RWPE1 (cell line): ENCODE results near the gene UBE3B.

ENCODE experiments used
- CTCF ChIA-PET: fragments of 350-600 bp; sonication (Branson Sonifier 250); formaldehyde crosslinking; extraction: SDS; loops from one replicate; lab custom pipeline; 2021; lab: Yijun Ruan, JAX
- POLR2A ChIA-PET: fragments of 400-600 bp; formaldehyde crosslinking; extraction: SDS; loops from one replicate; lab custom pipeline; 2020; ENCODE audit warnings: antibody characterized with exemption; ENCODE audit not compliant: low non-redundant PET; lab: Yijun Ruan, JAX
- DNase-seq: peaks from one replicate; pipeline ENCODE4 v3.0.0; 2012; ENCODE audit warnings: low spot score
- H3K27ac ChIP-seq: fragments of 450-650 bp; 2 replicates; pipeline ENCODE4 v1.5.1; 2017
- TF ChIP-seq, protein P1 (sequence below): fragments of 450-650 bp; conservative IDR thresholded peaks from 2 replicates; pipeline ENCODE4 v1.5.1; 2017; ENCODE audit warnings: low read depth, mild to moderate bottlenecking

UBE3B gene

DNA sequence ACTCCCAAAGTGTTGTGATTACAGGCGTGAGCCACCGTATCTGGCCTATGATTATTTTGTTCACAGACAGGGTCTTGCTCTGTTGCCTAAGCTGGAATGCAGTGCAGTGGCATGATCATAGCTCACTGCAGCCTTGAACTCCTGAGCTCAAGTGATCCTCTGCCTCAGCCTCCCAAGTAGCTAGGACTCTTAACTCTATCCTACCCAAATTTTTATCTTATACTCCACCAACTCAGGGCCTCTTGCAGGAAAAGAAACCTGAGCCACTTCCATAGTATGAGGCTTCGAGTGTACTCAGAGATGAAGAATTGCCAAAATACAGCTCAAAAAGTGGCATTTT, 95.0 kb downstream of the UBE3B start:
- ChIA-PET POLR2A (no interaction called here), CTCF (no interaction called here)
- H3K27ac ChIP-seq, result peak overlapping the region; percentile 12; the same call in 1 of the 2 replicates
- TF ChIP-seq, protein P1, sequence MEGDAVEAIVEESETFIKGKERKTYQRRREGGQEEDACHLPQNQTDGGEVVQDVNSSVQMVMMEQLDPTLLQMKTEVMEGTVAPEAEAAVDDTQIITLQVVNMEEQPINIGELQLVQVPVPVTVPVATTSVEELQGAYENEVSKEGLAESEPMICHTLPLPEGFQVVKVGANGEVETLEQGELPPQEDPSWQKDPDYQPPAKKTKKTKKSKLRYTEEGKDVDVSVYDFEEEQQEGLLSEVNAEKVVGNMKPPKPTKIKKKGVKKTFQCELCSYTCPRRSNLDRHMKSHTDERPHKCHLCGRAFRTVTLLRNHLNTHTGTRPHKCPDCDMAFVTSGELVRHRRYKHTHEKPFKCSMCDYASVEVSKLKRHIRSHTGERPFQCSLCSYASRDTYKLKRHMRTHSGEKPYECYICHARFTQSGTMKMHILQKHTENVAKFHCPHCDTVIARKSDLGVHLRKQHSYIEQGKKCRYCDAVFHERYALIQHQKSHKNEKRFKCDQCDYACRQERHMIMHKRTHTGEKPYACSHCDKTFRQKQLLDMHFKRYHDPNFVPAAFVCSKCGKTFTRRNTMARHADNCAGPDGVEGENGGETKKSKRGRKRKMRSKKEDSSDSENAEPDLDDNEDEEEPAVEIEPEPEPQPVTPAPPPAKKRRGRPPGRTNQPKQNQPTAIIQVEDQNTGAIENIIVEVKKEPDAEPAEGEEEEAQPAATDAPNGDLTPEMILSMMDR, result no peak
- no peak for DNase-seq

DNA sequence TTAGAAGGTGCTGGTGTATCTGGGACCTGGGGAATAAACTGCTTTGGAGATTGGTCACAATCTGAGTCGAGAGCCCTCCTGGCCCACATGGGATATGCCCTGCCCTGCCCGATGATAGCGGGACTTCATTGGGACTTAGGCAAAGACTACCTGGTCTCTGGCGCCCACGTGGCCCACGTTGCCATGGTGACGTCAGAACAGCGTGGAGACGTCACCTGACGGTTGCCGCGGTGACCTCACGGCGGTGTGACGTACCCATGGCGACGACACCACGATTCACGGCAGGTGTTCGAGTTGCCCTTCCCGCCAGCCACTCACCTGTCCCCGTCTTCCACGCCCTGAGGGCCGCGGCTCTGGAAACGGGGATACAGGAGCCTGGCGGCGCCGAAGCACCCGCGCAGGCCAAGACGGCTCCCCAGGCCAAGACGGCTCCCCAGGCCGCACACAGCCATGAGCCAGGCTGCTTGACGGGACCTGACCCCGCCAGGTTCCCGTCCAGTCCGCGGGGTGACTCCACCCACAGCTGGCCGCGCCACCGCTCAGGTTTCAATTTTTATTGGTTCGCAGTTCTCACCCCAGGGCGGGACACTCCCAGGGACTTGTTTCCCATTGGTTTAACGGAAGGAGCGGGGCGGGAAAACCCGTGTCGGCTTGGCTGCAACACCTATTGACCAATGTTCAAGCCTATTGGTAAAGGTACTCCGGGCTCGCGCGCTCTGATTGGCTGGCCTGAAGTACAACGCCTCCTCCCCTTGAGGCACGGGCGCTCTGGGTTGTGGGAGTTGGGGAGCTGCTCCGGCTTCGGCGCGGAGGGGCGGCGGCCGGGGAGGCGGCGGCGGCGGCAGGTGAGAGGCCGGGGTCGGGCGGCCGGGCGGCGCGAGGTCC, 95.8 kb downstream of the UBE3B start, which contains the start of the genes MMAB and MVK:
Gene MMAB (minus strand): TSS at position 476 of the 885 bp plus-strand sequence. CDS start 24 bp downstream, at position 452.
Gene MVK (plus strand): TSS at position 766 of the 885 bp plus-strand sequence. CDS start 1,029 bp downstream, outside the sequence.
- TF ChIP-seq, protein P1, result no peak
- POLR2A ChIA-PET, result interaction anchor here (1.0 kb wide), 1 partner anchor 9 kb away, joined by 3 read pairs; no protein-coding TSS in a partner anchor
- peak within 1 kb of the TSS; percentile 81 for H3K27ac ChIP-seq
- peak; percentile 99 for DNase-seq
- CTCF ChIA-PET, result interaction anchor here (0.5 to 1.1 kb wide), 5 partner anchors 9 to 199 kb away, joined by 3 read pairs; no protein-coding TSS in a partner anchor

DNA sequence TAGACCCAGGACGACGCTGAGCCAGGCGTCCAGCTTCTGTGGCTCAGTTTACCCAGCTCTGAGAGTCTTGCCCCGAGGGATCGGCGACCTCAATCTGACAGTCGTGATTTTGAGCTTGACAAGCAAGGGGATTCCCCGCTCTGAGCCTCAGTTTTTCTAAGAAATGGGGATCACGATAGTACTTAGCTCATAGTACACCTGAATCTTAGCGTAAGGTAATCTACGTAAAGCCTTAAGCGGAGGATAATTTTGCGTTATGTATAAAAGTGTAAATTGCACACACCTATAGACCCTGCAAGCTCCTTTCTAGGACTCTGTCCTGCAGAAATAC, 96.4 kb downstream of the UBE3B start:
- peak overlapping the region; percentile 81 for H3K27ac ChIP-seq
- ChIA-PET POLR2A (interaction anchor here (1.0 kb wide), 1 partner anchor 9 kb away, joined by 3 read pairs; no protein-coding TSS in a partner anchor), CTCF (interaction anchor here (0.6 to 1.1 kb wide), 4 partner anchors 8 to 198 kb away, joined by 3 read pairs; no protein-coding TSS in a partner anchor)
- no peak for DNase-seq
- TF ChIP-seq, protein P1, result no peak

DNA sequence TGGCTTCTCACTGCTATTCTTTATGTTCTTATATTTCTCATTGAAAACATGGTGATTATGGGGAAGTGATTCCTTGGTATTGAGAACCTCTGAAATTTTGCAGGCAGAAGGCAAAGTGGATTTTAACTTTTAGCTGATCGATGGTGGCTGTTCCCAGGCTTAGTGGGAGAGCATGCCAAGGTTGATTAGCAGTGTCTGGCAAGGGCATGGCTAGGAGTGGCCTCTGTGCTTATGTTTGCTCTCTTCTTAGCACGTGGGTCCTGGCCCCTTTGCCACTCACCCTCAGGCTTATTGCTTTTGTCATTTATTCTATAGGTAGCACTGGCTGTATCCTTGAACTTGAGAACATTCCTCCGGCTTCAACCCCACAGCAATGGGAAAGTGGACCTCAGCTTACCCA, 98.2 kb downstream of the UBE3B start:
- CTCF ChIA-PET, result interaction anchor here (0.7 to 1.0 kb wide), 2 partner anchors 22 to 23 kb away, joined by 3 to 9 read pairs; no protein-coding TSS in a partner anchor
- DNase-seq, result no peak
- POLR2A ChIA-PET, result no interaction called here
- TF ChIP-seq, protein P1, result no peak
- H3K27ac ChIP-seq, result peak overlapping the region; percentile 13; the same call in 1 of the 2 replicates

DNA sequence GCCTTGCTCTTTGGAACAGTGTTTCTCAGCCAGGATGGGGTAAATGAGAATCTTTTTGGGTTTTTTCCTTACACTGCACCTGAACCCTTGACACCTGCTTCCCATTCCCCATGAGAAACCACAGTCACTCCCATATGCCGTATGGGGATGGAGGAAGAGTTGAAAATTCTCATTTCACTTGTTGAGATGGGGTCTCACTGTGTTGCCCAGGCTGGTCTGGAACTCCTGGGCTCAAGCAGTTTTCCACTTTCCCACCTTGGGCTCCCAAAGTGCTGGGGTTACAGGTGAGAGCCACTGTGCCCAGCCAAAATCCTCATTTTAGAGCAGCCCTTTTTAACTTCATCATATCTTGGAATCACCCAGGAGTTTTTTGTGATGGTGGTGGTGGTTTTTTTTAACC, 99.9 kb downstream of the UBE3B start:
- H3K27ac ChIP-seq, result peak overlapping the region; percentile 40
- CTCF ChIA-PET, result no interaction called here
- POLR2A ChIA-PET, result no interaction called here
- TF ChIP-seq, protein P1, result no peak
- DNase-seq, result no peak

DNA sequence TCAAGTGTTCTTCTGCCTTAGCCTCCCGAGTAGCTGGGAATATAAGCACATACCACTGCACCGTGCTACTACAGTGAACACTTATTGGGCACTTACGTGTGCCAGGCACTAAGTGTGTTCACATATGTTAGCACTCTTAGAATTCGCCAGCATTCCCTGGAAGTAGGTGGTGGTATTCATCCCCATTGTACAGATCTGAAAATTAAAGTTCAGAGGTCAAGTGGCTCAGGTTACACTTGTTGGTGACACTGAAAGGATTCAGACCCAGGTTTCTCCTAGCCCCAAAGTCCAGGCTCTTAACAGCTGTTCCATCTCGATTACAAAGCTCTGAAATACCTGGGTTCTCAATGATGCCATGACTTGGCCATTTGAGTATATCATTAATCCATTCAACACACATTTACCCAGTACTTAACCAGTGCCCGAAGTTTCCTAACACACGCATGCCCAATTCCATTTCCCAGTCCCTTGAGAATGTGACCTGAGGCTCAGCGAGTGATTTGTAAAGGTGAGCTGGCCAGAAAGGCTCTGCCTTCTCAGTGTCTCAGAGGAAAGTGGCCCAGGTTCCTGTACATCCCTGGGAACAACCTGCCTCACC, 101.0 kb downstream of the UBE3B start:
- POLR2A ChIA-PET, result no interaction called here
- CTCF ChIA-PET, result no interaction called here
- peak overlapping the region; percentile 21 for H3K27ac ChIP-seq
- TF ChIP-seq, protein P1, result no peak
- no peak for DNase-seq
